Esophagus squamous epithelium (tissue), 4 donors: Measurements from ENCODE around the gene CNIH3.

Source experiments
- POLR2A ChIP-seq, 4 donors: fragments of 450-650 bp; IDR thresholded peaks; one replicate each; pipeline ENCODE4 v1.6.1; 2017; ENCODE audit warnings: antibody characterized with exemption in 4 of 4, mild to moderate bottlenecking in 4 of 4, moderate library complexity in 3 of 4
- TF ChIP-seq, protein P1 (sequence below), 6 experiments: fragments of 450-650 bp in 4 of 6; fragments of 200-600 bp in 2 of 6; sonication (generic) in 2 of 6; IDR thresholded peaks; one replicate each; pipeline ENCODE4 v1.5.1; 2016 to 2019; ENCODE audit warnings: antibody characterized with exemption in 6 of 6, mild to moderate bottlenecking in 4 of 6, moderate library complexity in 4 of 6

DNA sequence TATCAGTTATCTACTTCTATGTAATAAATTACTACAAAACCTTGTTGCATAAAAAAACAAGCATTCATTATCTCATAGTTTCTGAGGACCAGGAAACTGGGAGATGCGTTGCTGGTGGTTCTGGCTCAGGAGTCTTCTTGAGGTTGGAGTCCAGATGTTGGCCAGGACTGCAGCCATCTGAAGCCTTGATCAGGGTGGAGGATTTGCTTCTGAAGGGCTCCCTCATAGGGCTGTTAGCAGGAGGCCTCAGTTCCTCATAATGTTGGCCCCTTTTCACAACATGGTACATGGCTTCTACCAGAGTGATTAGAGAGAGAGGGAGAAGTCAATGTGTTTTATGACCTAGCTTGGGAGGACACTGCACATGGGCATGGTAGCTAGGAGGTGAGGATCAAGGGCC, 137.4 kb downstream of the CNIH3 start:
- TF ChIP-seq, protein P1, sequence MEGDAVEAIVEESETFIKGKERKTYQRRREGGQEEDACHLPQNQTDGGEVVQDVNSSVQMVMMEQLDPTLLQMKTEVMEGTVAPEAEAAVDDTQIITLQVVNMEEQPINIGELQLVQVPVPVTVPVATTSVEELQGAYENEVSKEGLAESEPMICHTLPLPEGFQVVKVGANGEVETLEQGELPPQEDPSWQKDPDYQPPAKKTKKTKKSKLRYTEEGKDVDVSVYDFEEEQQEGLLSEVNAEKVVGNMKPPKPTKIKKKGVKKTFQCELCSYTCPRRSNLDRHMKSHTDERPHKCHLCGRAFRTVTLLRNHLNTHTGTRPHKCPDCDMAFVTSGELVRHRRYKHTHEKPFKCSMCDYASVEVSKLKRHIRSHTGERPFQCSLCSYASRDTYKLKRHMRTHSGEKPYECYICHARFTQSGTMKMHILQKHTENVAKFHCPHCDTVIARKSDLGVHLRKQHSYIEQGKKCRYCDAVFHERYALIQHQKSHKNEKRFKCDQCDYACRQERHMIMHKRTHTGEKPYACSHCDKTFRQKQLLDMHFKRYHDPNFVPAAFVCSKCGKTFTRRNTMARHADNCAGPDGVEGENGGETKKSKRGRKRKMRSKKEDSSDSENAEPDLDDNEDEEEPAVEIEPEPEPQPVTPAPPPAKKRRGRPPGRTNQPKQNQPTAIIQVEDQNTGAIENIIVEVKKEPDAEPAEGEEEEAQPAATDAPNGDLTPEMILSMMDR (IDR thresholded peaks at IDR 0.05): no peak
- TF ChIP-seq POLR2A (IDR thresholded peaks at IDR 0.05): no peak
